CD4-positive, alpha-beta T cell treated with Interleukin-1 beta for 1 hour (primary cell): ENCODE measurements around the gene SLC35E2B.
A peak's percentile ranks its signal among the peaks of the same experiment; 100 is the strongest.
"Not testable (repeated sequence)": the region's sequence is repeated elsewhere in the genome, so short reads cannot be mapped to it uniquely, and the experiment has no call there.

Experiments
- DNase-seq, 2 donors: peaks; one replicate each; pipeline ENCODE4 v3.0.0-alpha.2; 2020 to 2022

Gene SLC35E2B

GRCh38 chr1:1702506-1702905, 9.9 kb upstream of the SLC35E2B start:
- DNase-seq = not testable (repeated sequence)

- not testable (repeated sequence) for DNase-seq
Measured at GRCh38 chr1:1700557-1700956, 8.0 kb upstream of the SLC35E2B start.

DNA sequence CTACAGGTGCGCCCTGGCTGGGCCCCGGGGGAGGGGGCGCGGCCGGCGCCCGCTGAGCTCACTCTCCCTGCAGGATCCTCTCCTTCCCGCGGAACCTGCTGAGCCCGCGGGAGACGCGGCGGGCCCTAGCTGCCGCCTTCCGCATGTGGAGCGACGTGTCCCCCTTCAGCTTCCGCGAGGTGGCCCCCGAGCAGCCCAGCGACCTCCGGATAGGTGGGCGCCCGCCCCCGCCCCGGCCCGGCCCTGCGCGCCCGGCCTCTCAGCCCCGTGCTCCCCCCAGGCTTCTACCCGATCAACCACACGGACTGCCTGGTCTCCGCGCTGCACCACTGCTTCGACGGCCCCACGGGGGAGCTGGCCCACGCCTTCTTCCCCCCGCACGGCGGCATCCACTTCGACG, 7.5 kb upstream of the SLC35E2B start:
- not testable (repeated sequence) for DNase-seq

- not testable (repeated sequence) for DNase-seq
Measured at GRCh38 chr1:1699061-1699460, 6.5 kb upstream of the SLC35E2B start.

- DNase-seq = not testable (repeated sequence)
Measured at GRCh38 chr1:1697358-1698183, 5.0 kb upstream of the SLC35E2B start.

- not testable (repeated sequence) for DNase-seq
Measured at GRCh38 chr1:1696431-1697357, 4.1 kb upstream of the SLC35E2B start.

DNA sequence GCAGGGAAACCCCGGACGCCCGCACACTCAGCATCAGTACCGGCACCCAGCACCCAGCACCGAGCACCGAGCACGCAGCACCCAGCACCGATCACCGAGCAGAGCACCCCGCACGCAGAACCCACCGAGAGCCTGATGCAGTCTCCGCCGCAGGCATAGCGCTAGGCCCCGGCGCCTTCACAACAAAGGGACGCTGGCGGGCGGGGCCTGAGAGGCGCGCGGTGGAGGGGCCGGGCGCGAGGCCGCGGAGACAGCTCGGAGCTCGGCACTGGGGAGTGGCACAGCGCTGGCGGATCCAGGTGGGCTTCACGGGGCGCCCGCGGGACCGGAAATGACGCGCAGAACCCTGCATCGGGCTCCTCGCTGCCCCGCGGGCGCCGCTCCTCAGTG, 276 bp downstream of the SLC35E2B start:
- DNase-seq = not testable (repeated sequence)

DNA sequence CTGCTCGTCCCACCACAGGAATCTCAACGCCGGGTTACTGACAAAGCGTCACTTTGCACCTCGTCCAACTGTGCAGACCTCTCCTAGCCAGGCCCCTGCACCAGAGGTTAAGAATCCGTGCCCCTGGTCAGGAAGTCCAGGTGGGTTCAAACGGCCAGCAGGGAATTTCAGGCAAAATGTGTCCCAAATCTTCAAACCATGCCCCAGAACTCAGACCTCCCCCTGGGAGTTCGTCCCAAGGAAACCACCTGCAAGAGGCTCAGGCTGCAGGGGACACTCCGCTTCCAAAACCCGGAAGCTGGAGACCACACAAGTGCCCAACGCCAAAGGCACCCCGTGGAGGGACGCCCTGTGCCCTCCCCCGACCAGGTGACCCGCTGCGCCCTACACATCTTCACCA, 1.2 kb downstream of the SLC35E2B start:
- not testable (repeated sequence) for DNase-seq

DNA sequence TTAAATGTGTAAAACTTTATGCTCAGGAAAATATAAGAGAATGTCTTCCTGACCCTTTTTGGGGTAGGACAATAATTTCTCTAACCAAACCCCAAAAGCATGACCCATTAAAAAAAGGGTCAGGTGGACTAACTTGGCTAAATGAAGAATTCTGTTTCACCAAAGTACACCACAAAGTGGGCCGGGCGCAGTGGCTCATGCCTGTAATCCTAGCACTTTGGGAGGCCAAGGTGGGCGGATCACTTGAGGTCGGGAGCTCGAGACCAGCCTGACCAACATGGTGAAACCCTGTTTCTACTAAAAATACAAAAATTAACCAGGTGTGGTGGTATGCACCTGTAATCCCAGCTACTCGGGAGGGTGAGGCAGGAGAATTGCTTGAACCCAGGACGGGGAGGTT, 3.1 kb downstream of the SLC35E2B start:
- not testable (repeated sequence) for DNase-seq

GRCh38 chr1:1687846-1688245, 4.7 kb downstream of the SLC35E2B start:
- DNase-seq = no peak

DNA sequence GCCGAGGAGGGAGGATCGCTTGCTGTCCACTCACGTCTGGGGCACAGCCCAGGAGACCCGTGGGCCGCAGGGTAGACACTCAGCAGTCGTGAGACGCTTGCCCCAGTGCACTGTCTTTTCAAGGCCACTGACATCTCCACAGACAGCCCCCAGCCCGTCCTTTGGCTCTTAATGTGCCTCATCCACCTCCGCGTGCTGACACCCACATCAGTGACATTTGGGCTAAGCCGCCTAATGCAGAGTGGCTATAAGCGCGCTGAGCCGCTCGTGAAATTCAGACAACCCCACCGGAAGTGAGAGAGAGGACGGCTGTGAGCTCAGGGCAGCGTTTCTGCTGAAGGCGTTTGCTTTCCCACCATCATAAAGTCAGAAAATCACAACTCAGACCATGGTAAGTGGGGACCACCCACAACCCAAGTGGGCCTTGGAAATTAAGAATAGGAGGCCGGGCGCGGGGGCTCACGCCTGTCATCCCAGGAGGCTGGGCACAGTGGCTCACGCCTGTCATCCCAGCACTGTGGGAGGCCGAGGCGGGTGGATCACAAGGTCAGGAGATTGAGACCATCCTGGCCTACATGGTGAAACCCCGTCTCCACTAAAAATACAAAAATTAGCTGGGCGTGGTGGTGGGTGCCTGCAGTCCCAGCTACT, 8.4 kb downstream of the SLC35E2B start:
- DNase-seq = no peak

GRCh38 chr1:1683104-1683905, 9.3 kb downstream of the SLC35E2B start:
- no peak for DNase-seq

GRCh38 chr1:1680912-1681273, 11.7 kb downstream of the SLC35E2B start:
- DNase-seq = no peak

DNA sequence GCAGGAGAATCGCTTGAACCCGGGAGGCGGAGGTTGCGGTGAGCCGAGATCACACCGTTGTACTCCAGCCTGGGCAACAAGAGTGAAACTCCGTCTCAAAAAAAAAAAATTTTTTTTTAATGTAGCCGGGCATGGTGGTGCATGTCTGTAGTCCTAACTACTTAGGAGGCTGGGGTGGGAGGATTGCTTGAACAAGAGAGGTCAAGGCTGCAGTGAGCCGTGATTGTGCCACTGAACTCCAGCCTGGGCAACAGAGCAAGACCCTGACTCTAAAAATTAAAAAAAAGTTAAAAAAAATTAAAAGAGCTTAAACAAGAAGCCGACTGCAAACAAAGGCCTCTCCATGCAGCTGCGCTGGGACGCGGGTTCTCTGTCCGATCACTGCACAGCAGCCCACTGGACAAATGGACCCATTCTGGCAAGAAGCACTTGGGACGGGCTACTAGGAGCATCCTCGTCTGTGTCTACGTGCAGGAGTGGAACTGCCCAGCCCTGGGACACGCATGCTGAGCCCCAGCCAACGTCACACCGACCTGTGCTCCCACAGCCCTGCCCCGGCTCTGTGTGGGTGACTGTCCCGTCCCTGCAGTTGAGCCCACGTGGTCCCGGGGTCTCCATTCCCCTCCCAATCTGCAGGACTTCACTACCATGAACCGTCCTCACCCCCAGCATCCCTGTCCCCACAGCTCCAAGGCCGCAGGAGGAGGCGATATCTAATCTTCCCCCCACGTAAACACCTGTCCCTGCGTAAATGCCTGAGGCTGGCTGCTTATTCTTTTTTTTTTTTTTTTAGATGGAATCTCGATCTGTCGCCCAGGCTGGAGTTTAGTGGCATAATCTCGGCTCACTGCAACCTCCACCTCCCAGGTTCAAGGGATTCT, 12.3 kb downstream of the SLC35E2B start:
- DNase-seq = no peak

DNA sequence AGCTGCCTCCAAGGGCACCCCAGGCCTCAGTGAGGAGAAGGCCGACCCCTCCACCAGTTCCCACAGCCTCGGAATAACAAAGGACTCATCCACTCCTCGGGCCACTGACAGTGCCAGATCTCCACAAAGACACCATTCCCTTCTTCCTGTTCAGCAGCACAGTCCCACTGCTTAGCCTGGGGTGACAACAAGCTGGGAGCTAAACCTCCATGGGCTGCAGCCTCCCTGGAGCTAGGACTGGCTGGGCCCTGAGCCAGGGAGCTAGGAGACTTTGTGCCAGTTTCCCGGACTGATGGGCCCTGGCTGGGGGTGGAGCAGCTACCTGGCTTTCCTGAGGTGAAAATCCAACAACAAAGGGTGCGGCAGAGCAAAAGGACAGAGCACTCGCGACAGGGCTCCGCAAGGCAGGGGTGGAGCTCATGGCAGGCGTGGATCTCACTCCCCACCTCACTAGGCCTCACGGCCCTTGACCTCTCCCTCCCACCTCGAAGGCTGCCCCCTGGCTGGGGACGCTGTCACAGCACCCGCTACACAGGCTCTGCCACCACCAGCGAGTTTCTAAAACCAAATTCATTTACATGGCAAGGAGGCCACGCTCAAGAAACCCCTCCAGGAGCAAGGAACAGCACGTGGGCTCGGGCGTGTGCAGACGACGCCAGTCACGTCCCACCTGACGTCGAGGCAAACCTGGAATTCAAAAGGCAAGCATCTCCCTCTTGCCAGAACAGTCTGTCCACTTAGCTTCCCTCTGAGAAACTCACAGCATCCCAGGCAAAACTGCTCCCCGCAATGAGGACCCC, 13.8 kb downstream of the SLC35E2B start:
- peak in 1 of 2 donors; percentile 50 for DNase-seq

GRCh38 chr1:1677718-1678580, 14.6 kb downstream of the SLC35E2B start:
- DNase-seq = peak; percentile 50 to 54

DNA sequence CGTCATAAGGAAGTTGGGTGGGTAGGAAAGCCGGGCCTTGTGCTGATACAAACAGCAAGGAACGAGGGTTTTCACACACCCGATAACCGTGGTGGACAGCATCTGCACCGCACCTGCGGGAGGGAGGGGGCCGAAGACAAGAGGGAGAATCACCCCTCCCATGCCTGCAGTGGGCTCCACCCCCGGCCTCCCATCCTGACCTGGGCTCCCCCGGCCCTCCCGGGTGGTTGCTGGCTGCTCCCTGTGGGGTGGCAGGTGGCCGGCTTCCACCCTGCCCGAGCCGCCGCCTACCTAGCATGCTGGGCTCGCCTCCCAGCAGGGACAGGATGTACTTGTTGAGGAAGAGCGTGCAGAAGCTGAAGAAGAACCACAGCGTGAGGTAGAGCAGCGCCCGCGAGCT, 16.5 kb downstream of the SLC35E2B start:
- not testable (repeated sequence) for DNase-seq

GRCh38 chr1:1675218-1675617, 17.4 kb downstream of the SLC35E2B start:
- not testable (repeated sequence) for DNase-seq

- not testable (repeated sequence) for DNase-seq
Measured at GRCh38 chr1:1674806-1675205, 17.8 kb downstream of the SLC35E2B start.
